K562 (cell line): ENCODE results near the gene KLHL14. TPM values are rescaled to one million over a fixed set of nuclear protein-coding genes. Genes with fewer than 3 reads are reported as not detected.

Source experiments
- ARID3A ChIP-seq: IDR thresholded peaks from 2 replicates; pipeline ENCODE4 v1.6.1; 2012; ENCODE audit warnings: low read depth, low read length, improper control_type of control experiment, borderline replicate concordance
- HCFC1 ChIP-seq: IDR thresholded peaks from 2 replicates; pipeline ENCODE4 v1.6.1; 2012; ENCODE audit warnings: low read depth, low read length, improper control_type of control experiment
- KLF10 ChIP-seq: fragments of 250-450 bp; sonication (Bioruptor Pico); IDR thresholded peaks from 2 replicates; pipeline ENCODE4 v1.6.1; 2021; ENCODE audit warnings: matching md5 sums
- SPI1 ChIP-seq: IDR thresholded peaks from 2 replicates; pipeline ENCODE4 v1.6.1; 2011; ENCODE audit warnings: low read depth, low read length, control low read depth, borderline replicate concordance
- SRSF7 ChIP-seq: fragments of 200-400 bp; formaldehyde crosslinking; optimal IDR thresholded peaks from 2 replicates; pipeline ENCODE3; 2017; ENCODE audit warnings: mild to moderate bottlenecking, low read depth, low read length
- ZNF408 ChIP-seq: fragments of 250-450 bp; sonication (Bioruptor Pico); IDR thresholded peaks from 2 replicates; pipeline ENCODE4 v1.4.0; 2020; ENCODE audit warnings: low read depth, mild to moderate bottlenecking, moderate library complexity
- polyA plus RNA-seq, 8 experiments: library from polyadenylated mRNA; depleted of rRNA in 4 of 8; stranded (reverse) in 5 of 8; unstranded in 3 of 8; fragments of >200 nt; fragmentation: Nextera tagmentation in 2 of 8; fragmentation: Illumina TruSeq in 1 of 8; extraction: Ambion mirVana in 2 of 8; extraction: Trizol in 1 of 8; gene quantifications; 2 replicates each; pipeline versions ENCODE4 v1.2.1 to v1.2.3, GENCODE V29; 2011 to 2014; ENCODE audit warnings: inconsistent platforms in 1 of 8, missing spikeins in 1 of 8
- total RNA-seq, 7 experiments: library from RNA; depleted of rRNA in 6 of 7; stranded (reverse); fragments of >200 nt in 6 of 7; fragmentation: Illumina TruSeq in 2 of 7; extraction: Trizol in 2 of 7; gene quantifications; 2 replicates each; pipeline versions ENCODE4 v1.2.1 to v1.2.3, GENCODE V29; 2011 to 2021; ENCODE audit warnings: low replicate concordance in 1 of 7
- TF ChIP-seq, protein P1 (sequence below): sonication (generic); formaldehyde crosslinking; IDR thresholded peaks from 2 replicates; pipeline ENCODE4 v1.8.0; 2023; ENCODE audit warnings: missing genetic modification reagents, mild to moderate bottlenecking, borderline replicate concordance
- TF ChIP-seq, protein P2 (sequence below), 2 experiments: fragments of 150-350 bp in 1 of 2; IDR thresholded peaks; 2 replicates each; pipeline ENCODE4 v1.6.1; 2012 to 2016; ENCODE audit warnings: low read depth in 2 of 2, low read length in 2 of 2, mild to moderate bottlenecking in 1 of 2, moderate library complexity in 1 of 2

Gene KLHL14
- total and polyA plus RNA-seq, 9 of the 15 experiments (the other 6 are each of a cell fraction or from before 2014, with no cell fraction given), result not detected

- TF ChIP-seq, protein P1, sequence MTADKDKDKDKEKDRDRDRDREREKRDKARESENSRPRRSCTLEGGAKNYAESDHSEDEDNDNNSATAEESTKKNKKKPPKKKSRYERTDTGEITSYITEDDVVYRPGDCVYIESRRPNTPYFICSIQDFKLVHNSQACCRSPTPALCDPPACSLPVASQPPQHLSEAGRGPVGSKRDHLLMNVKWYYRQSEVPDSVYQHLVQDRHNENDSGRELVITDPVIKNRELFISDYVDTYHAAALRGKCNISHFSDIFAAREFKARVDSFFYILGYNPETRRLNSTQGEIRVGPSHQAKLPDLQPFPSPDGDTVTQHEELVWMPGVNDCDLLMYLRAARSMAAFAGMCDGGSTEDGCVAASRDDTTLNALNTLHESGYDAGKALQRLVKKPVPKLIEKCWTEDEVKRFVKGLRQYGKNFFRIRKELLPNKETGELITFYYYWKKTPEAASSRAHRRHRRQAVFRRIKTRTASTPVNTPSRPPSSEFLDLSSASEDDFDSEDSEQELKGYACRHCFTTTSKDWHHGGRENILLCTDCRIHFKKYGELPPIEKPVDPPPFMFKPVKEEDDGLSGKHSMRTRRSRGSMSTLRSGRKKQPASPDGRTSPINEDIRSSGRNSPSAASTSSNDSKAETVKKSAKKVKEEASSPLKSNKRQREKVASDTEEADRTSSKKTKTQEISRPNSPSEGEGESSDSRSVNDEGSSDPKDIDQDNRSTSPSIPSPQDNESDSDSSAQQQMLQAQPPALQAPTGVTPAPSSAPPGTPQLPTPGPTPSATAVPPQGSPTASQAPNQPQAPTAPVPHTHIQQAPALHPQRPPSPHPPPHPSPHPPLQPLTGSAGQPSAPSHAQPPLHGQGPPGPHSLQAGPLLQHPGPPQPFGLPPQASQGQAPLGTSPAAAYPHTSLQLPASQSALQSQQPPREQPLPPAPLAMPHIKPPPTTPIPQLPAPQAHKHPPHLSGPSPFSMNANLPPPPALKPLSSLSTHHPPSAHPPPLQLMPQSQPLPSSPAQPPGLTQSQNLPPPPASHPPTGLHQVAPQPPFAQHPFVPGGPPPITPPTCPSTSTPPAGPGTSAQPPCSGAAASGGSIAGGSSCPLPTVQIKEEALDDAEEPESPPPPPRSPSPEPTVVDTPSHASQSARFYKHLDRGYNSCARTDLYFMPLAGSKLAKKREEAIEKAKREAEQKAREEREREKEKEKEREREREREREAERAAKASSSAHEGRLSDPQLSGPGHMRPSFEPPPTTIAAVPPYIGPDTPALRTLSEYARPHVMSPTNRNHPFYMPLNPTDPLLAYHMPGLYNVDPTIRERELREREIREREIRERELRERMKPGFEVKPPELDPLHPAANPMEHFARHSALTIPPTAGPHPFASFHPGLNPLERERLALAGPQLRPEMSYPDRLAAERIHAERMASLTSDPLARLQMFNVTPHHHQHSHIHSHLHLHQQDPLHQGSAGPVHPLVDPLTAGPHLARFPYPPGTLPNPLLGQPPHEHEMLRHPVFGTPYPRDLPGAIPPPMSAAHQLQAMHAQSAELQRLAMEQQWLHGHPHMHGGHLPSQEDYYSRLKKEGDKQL (CRISPR knock-in tag), result no peak
- TF ChIP-seq SRSF7, result no peak
- TF ChIP-seq SPI1, result no peak
- TF ChIP-seq ZNF408 (CRISPR knock-in tag), result no peak
- TF ChIP-seq KLF10 (CRISPR knock-in tag), result no peak
- no peak for TF ChIP-seq HCFC1
- no peak for TF ChIP-seq ARID3A
- TF ChIP-seq, protein P2, sequence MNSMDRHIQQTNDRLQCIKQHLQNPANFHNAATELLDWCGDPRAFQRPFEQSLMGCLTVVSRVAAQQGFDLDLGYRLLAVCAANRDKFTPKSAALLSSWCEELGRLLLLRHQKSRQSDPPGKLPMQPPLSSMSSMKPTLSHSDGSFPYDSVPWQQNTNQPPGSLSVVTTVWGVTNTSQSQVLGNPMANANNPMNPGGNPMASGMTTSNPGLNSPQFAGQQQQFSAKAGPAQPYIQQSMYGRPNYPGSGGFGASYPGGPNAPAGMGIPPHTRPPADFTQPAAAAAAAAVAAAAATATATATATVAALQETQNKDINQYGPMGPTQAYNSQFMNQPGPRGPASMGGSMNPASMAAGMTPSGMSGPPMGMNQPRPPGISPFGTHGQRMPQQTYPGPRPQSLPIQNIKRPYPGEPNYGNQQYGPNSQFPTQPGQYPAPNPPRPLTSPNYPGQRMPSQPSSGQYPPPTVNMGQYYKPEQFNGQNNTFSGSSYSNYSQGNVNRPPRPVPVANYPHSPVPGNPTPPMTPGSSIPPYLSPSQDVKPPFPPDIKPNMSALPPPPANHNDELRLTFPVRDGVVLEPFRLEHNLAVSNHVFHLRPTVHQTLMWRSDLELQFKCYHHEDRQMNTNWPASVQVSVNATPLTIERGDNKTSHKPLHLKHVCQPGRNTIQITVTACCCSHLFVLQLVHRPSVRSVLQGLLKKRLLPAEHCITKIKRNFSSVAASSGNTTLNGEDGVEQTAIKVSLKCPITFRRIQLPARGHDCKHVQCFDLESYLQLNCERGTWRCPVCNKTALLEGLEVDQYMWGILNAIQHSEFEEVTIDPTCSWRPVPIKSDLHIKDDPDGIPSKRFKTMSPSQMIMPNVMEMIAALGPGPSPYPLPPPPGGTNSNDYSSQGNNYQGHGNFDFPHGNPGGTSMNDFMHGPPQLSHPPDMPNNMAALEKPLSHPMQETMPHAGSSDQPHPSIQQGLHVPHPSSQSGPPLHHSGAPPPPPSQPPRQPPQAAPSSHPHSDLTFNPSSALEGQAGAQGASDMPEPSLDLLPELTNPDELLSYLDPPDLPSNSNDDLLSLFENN (IDR thresholded peaks at IDR 0.05; ENCODE audit: low read depth in 2 of 2, low read length in 2 of 2), result no peak
Measured at GRCh38 chr18:32701313-32701712, 71.5 kb downstream of the KLHL14 start (continued).
